CD14-positive monocyte (primary cell): Measurements from ENCODE around the gene GFRA3. TPM values are rescaled to one million over a fixed set of nuclear protein-coding genes. Genes with fewer than 3 reads are reported as not detected.

Experiments used
- DNase-seq, 3 donors: peaks; one replicate each; pipeline ENCODE4 v3.0.0-alpha.2; 2011 to 2022
- H2AFZ ChIP-seq: 2 replicates; pipeline ENCODE4 v1.6.0; 2012; ENCODE audit warnings: mild to moderate bottlenecking, low read depth, low read length, inconsistent platforms; ENCODE audit not compliant: insufficient read depth, poor library complexity, severe bottlenecking
- H3K27ac ChIP-seq, 2 donors: 1 replicate in 1 of 2; 2 replicates in 1 of 2; pipeline ENCODE4 v1.5.1; 2012 to 2013; ENCODE audit warnings: low read length in 2 of 2, control low read depth in 1 of 2, inconsistent platforms in 1 of 2, low read depth in 1 of 2, mild to moderate bottlenecking in 1 of 2
- H3K27me3 ChIP-seq, 2 donors: one replicate each; pipeline versions ENCODE4 v1.6.0 to v1.6.1; 2011 to 2013; ENCODE audit warnings: low read length in 2 of 2; ENCODE audit not compliant: control insufficient read depth in 2 of 2, insufficient read depth in 2 of 2
- H3K36me3 ChIP-seq, 2 donors: replicated peaks in 1 of 2; 1 replicate in 1 of 2; 2 replicates in 1 of 2; pipeline versions ENCODE4 v1.5.1 to v1.6.1; 2012 to 2013; ENCODE audit warnings: low read length in 2 of 2, control low read depth in 1 of 2, inconsistent platforms in 1 of 2, mild to moderate bottlenecking in 1 of 2; ENCODE audit not compliant: insufficient read depth in 2 of 2, control insufficient read depth in 1 of 2
- H3K4me1 ChIP-seq, 2 donors: 1 replicate in 1 of 2; 2 replicates in 1 of 2; pipeline versions ENCODE4 v1.5.1 to v1.6.1; 2012 to 2013; ENCODE audit warnings: low read length in 2 of 2, control low read depth in 1 of 2, inconsistent platforms in 1 of 2, mild to moderate bottlenecking in 1 of 2, moderate library complexity in 1 of 2; ENCODE audit not compliant: insufficient read depth in 2 of 2, control insufficient read depth in 1 of 2
- H3K4me2 ChIP-seq: replicated peaks from 2 replicates; pipeline ENCODE3; 2012; ENCODE audit warnings: low read length, moderate library complexity, mild to moderate bottlenecking; ENCODE audit not compliant: poor library complexity, severe bottlenecking; ENCODE audit errors: extremely low read depth
- H3K4me3 ChIP-seq, 3 experiments: fragments of 200-600 bp in 1 of 3; sonication (generic) in 1 of 3; replicated peaks in 1 of 3; 1 replicate in 2 of 3; 2 replicates in 1 of 3; pipeline ENCODE4 v1.5.1; 2011 to 2013; ENCODE audit warnings: low read length in 3 of 3, mild to moderate bottlenecking in 3 of 3, control low read depth in 2 of 3, low read depth in 2 of 3, inconsistent platforms in 1 of 3, moderate library complexity in 1 of 3
- H3K79me2 ChIP-seq: 2 replicates; pipeline ENCODE4 v1.6.0; 2012; ENCODE audit warnings: mild to moderate bottlenecking, control low read depth, inconsistent platforms, low read length, moderate library complexity; ENCODE audit not compliant: insufficient read depth
- H3K9ac ChIP-seq: 2 replicates; pipeline ENCODE4 v1.6.0; 2017; ENCODE audit warnings: low read length, mild to moderate bottlenecking; ENCODE audit not compliant: insufficient read depth, poor library complexity, severe bottlenecking
- H3K9me3 ChIP-seq, 2 donors: replicated peaks in 1 of 2; 1 replicate in 1 of 2; 2 replicates in 1 of 2; pipeline versions ENCODE4 v1.5.1 to v1.6.1; 2012 to 2013; ENCODE audit warnings: low read length in 2 of 2, control low read depth in 1 of 2; ENCODE audit not compliant: control insufficient read depth in 1 of 2, insufficient read depth in 1 of 2
- H4K20me1 ChIP-seq: 2 replicates; pipeline ENCODE4 v1.6.0; 2012; ENCODE audit warnings: mild to moderate bottlenecking, low read length, control low read depth, moderate library complexity; ENCODE audit not compliant: insufficient read depth
- H3K27ac Mint-ChIP-seq, 7 donors: one replicate each; pipeline ENCODE4 v1.8.0; 2020; ENCODE audit warnings: mild to moderate bottlenecking in 7 of 7, mixed read lengths in 7 of 7, moderate library complexity in 6 of 7, inconsistent platforms in 2 of 7
- H3K27me3 Mint-ChIP-seq, 3 donors: one replicate each; pipeline ENCODE4 v1.8.0; 2021 to 2022; ENCODE audit warnings: low read depth in 3 of 3, mild to moderate bottlenecking in 3 of 3, mixed read lengths in 3 of 3, moderate library complexity in 3 of 3, inconsistent platforms in 1 of 3
- H3K36me3 Mint-ChIP-seq, 2 donors: one replicate each; pipeline ENCODE4 v1.8.0; 2020; ENCODE audit warnings: mixed read lengths in 2 of 2, inconsistent platforms in 1 of 2, mild to moderate bottlenecking in 1 of 2
- H3K4me1 Mint-ChIP-seq: one replicate; pipeline ENCODE4 v1.8.0; 2020; ENCODE audit warnings: mild to moderate bottlenecking, mixed read lengths
- H3K4me3 Mint-ChIP-seq, 2 donors: one replicate each; pipeline ENCODE4 v1.8.0; 2020; ENCODE audit warnings: mild to moderate bottlenecking in 2 of 2, mixed read lengths in 2 of 2, moderate library complexity in 1 of 2
- H3K9me3 Mint-ChIP-seq, 7 donors: one replicate each; pipeline ENCODE4 v1.8.0; 2020 to 2022; ENCODE audit warnings: mixed read lengths in 7 of 7, mild to moderate bottlenecking in 6 of 7, moderate library complexity in 6 of 7, inconsistent platforms in 2 of 7
- WGBS: methylation state at CpG from one replicate; pipeline ENCODE4 v1.1.5; 2013; ENCODE audit warnings: missing lambda C conversion rate; ENCODE audit not compliant: insufficient coverage; 5-methylcytosine and 5-hydroxymethylcytosine counted together
- intact Hi-C, 2 donors: fragments of 100-400 bp; cut with micrococcal nuclease; formaldehyde crosslinking; loops; one replicate each; pipeline versions ENCODE4 v1.15.0 to v1.15.1; 2023
- polyA plus RNA-seq, 3 donors: library from polyadenylated mRNA; depleted of rRNA in 1 of 3; unstranded in 2 of 3; stranded (reverse) in 1 of 3; fragments of 300-500 nt in 2 of 3; fragments of >200 nt in 1 of 3; fragmentation: Illumina TruSeq in 2 of 3; gene quantifications; 1 replicate in 2 of 3; 2 replicates in 1 of 3; pipeline ENCODE4 v1.2.3, GENCODE V29; 2012 to 2021
- TF ChIP-seq, protein P1 (sequence below): fragments of 200-600 bp; IDR thresholded peaks from one replicate; pipeline ENCODE4 v1.8.0; 2022; ENCODE audit warnings: antibody characterized with exemption, mild to moderate bottlenecking

Gene GFRA3
- polyA plus RNA-seq, 3 donors: not detected

GRCh38 chr5:138282920-138283742 is 8.7 kb upstream of the GFRA3 start:
- Mint-ChIP-seq H3K36me3 (peaks cover 20 to 26% of the 10 kb centered on the region in 2 donors), H3K9me3 (no peaks in the 10 kb centered on the region), H3K4me3 (no peak overlapping the region), H3K4me1 (peaks cover 6% of the 10 kb centered on the region), H3K27ac (peak overlapping the region in 1 of 7 donors; percentile 22), H3K27me3 (peaks cover 2 to 3% (median 2%) of the 10 kb centered on the region in 3 donors)
- Histone ChIP-seq H2AFZ (no peak overlapping the region), H3K27me3 (no peaks in the 10 kb centered on the region), H3K79me2 (no peaks in the 10 kb centered on the region), H3K9ac (no peak overlapping the region), H3K27ac (no peak overlapping the region), H3K9me3 (no peaks in the 10 kb centered on the region), H3K4me2 (no peak overlapping the region), H3K4me1 (peaks cover 0 to 4% of the 10 kb centered on the region in 2 donors), H3K4me3 (no peak overlapping the region), H3K36me3 (peaks cover 9 to 35% of the 10 kb centered on the region in 2 donors), H4K20me1 (no peaks in the 10 kb centered on the region)
- intact Hi-C loops: no loop called here
- WGBS: 67% methylated on average over 1 of the region's 7 CpGs
- no peak for DNase-seq
- TF ChIP-seq, protein P1, sequence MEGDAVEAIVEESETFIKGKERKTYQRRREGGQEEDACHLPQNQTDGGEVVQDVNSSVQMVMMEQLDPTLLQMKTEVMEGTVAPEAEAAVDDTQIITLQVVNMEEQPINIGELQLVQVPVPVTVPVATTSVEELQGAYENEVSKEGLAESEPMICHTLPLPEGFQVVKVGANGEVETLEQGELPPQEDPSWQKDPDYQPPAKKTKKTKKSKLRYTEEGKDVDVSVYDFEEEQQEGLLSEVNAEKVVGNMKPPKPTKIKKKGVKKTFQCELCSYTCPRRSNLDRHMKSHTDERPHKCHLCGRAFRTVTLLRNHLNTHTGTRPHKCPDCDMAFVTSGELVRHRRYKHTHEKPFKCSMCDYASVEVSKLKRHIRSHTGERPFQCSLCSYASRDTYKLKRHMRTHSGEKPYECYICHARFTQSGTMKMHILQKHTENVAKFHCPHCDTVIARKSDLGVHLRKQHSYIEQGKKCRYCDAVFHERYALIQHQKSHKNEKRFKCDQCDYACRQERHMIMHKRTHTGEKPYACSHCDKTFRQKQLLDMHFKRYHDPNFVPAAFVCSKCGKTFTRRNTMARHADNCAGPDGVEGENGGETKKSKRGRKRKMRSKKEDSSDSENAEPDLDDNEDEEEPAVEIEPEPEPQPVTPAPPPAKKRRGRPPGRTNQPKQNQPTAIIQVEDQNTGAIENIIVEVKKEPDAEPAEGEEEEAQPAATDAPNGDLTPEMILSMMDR: no peak

DNA sequence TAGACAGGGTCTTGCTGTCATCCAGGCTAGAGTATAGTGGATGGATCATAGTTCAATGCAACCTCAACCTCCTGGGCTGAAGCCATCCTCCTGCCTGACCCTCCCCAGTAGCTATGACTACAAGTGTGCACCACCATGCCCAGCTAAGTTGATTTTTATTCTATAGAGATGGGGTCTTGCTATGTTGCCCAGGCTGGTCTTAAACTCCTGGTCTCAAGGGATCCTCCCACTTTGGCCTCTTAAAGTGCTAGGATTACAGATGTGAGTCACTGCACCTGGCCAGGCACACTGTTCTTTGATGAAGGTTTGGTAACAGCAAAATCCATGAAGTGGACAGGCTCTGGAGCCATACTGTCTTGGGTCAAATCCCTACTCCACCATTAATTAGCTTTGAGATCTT is 6.5 kb upstream of the GFRA3 start:
- no peak overlapping the region for H3K9ac ChIP-seq
- Mint-ChIP-seq H3K9me3 (peaks cover 0 to 2% (median 0%) of the 10 kb centered on the region in 7 donors), H3K4me3 (no peak overlapping the region), H3K36me3 (peaks cover 14 to 18% of the 10 kb centered on the region in 2 donors), H3K27ac (no peak overlapping the region), H3K27me3 (peaks cover 6 to 12% (median 6%) of the 10 kb centered on the region in 3 donors), H3K4me1 (no peaks in the 10 kb centered on the region)
- intact Hi-C loops: no loop called here
- no peak overlapping the region for H2AFZ ChIP-seq
- no peaks in the 10 kb centered on the region for H3K4me1 ChIP-seq
- H3K4me3 ChIP-seq: no peak overlapping the region
- DNase-seq: no peak
- TF ChIP-seq, protein P1: no peak
- H3K27me3 ChIP-seq: peaks cover 0 to 6% of the 10 kb centered on the region in 2 donors
- H4K20me1 ChIP-seq: no peaks in the 10 kb centered on the region
- no peaks in the 10 kb centered on the region for H3K79me2 ChIP-seq
- no peak overlapping the region for H3K27ac ChIP-seq
- peaks cover 7 to 22% of the 10 kb centered on the region in 2 donors for H3K36me3 ChIP-seq
- no peaks in the 10 kb centered on the region for H3K9me3 ChIP-seq
- H3K4me2 ChIP-seq: no peak overlapping the region
